Measurements from ENCODE around the gene LMBRD1.
"Not testable (repeated sequence)": the region's sequence is repeated elsewhere in the genome, so short reads cannot be mapped to it uniquely, and the experiment has no call there.

Gene LMBRD1

DNA sequence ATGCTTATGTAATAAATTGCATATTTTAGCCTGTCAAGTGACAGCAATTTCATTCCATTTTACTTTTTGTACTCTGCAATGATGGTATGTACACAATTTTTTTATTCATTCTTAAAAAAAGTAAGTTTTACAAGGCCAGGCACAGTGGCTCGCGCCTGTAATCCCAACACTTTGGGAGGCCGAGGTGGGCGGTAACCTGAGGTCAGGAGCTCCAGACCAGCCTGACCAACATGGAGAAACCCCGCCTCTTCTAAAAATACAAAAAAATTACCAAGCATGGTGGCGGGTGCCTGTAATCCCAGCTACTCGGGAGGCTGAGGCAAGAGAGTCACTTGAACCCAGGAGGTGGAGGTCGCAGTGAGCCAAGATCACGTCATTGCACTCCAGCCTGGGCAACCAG, 130.0 kb downstream of the LMBRD1 start:
- in situ Hi-C loops (cut with MboI; ENCODE audit: low pct_unique_long_range_greater_than_20kb, low sequenced_read_pairs); DNase-seq: not testable (repeated sequence)

DNA sequence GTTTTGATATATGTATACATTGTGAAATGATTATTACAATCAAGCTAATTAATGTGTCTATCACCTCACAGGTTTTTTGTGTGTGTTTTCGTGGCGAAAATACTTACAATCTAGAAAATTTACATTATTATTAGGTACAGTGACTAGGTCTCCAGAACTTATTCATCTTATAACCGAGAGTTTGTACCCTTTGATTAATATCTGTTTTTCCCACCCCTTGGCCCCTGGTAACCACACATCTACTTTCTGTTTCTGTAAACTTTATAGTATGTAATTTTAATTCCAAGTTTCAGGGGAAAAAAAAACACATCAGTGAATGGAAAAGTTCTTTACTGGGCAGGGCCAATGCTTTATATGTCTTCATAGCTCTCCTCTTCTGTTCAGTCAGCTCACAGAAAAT, 131.4 kb downstream of the LMBRD1 start:
- in situ Hi-C loops (cut with MboI; ENCODE audit: low pct_unique_long_range_greater_than_20kb, low sequenced_read_pairs) = no loop called here
- no peak for DNase-seq

DNA sequence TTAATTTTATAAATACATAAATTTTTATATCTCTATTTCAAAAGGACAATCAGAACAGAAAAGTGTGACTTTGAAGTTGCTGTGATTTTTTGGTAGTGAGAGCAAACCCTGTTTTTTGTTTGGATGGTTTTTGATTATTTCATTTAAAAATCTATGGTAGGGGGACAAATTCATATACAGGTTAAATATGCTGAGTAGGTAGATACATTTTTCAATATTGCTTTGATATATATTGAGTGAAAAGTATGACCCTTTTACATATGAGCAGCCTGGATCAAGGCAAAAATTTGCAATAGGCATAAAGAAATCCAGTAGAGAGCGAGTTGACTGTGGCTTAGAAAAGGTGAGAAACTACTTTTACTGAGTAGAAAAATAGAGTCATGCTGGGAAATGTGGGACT, 132.3 kb downstream of the LMBRD1 start:
- no peak for DNase-seq
- in situ Hi-C loops (cut with MboI; ENCODE audit: low pct_unique_long_range_greater_than_20kb, low sequenced_read_pairs) = no loop called here

DNA sequence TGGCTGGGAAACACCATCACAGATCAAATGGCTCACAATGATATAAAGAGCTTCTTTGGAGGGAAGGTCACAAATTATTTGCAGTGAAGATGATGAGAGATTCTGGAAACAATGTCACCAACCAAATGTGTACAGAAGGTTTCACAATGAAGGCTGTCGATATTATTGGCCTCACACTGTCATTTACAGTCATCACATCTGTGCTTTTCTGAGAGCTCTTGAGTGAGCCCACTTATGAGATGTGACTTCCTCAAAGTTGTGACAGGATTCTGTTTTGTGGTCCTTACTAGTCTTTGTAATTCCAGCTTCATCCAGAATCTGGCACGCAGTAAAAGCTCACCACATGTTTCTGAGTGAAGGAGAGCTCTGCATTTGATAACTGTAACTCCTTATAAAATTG, 133.6 kb downstream of the LMBRD1 start:
- no peak for DNase-seq
- in situ Hi-C loops (cut with MboI; ENCODE audit: low pct_unique_long_range_greater_than_20kb, low sequenced_read_pairs) = no loop called here

DNA sequence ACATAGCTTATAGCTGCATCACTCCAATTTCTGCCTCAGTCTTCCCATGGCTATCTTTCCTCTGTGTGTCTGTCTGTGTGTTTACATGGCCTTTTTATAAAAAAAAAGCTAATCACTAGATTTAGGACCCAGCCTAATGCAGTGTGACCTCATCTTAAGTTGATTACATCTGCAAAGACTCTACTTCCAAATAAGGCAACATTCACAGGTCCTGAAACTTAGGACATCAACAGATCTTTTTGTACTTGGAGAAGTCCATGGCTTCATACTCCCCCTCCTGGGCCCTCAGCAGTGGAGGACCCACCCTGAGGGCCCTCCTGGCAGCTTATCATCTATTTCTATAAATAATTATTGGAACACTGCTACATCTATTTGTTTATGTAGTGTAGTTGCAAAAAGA, 146.1 kb downstream of the LMBRD1 start:
- in situ Hi-C loops (cut with MboI; ENCODE audit: low pct_unique_long_range_greater_than_20kb, low sequenced_read_pairs) = no loop called here
- DNase-seq = no peak

DNA sequence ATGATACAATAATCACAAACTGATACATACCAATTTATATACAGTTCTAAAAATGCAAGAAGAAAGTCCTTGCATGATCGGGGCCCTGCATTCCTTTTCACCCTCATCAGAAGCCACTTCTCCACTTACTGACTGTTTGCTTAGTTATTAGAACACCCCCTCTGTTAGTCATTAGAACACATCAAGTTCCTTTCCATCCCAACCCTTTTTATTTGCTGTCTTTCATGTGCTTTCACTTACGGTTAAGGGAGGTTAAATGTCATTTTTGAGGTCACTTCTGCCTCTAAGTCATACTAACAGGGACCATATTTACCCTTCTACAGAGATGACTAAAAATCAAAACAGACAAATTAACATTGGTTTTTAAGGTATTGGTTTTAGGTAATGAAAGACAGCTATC, 149.1 kb downstream of the LMBRD1 start:
- in situ Hi-C loops (cut with MboI; ENCODE audit: low pct_unique_long_range_greater_than_20kb, low sequenced_read_pairs) = no loop called here
- no peak for DNase-seq

GRCh38 chr6:69643688-69644087, 153.1 kb downstream of the LMBRD1 start:
- in situ Hi-C loops (cut with MboI; ENCODE audit: low pct_unique_long_range_greater_than_20kb, low sequenced_read_pairs) = no loop called here
- DNase-seq = no peak

DNA sequence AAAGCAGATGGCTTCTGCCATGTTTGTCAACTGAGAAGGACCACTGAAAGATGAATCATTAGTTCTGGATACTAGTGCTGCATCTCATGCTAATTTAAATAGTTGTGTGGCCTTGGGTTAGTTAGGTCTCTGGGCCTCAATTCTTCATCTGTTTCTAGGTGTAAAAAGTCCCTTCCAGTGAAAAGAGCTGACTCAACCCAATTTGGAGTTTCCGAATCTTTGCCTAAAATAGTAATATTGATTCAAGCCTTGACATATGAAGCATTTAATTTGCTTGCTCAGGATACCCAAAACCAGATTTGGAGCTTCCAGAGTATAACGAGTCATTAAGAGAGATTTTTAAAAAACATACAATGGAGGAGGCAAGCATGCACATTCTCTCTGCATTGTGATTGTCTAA, 163.9 kb downstream of the LMBRD1 start:
- DNase-seq = no peak
- in situ Hi-C loops (cut with MboI; ENCODE audit: low pct_unique_long_range_greater_than_20kb, low sequenced_read_pairs) = no loop called here

DNA sequence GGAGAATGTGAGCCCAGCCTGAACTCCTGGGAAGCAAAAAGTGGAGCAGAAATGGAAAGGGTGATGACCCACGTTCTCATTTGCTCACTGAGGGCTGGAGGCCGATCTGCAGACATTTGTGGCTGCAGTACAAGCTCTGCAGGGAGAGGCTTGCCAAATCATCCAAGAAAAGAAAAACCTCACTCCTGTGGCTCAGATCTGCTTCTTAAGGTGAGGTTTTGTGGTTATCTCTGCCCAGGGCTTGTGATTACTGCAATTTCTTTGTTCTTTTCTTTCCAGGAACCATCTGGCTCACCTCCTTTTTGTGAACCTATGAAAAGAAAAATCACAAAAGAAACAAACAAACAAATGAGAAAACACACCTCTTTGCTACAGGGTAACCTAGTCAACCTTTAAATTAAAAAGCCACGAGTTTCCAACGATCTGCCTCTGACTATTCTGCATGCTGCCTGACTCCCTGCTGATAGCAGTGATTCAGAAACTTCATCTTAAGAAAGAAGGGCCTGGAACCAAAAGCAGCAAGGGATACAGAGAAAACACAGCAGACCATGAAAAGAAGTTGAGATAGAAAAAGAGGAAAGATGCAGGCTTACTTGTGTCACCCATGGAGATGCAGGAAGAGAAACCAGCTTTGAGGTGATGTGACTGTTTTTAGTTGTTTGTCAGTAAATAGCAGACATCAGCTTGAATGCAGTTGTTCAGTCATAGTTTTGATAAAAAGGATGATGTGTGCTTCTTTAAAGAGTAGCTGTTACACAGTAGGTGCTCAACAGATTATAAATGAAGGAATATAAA, 165.1 kb downstream of the LMBRD1 start:
- DNase-seq = no peak
- in situ Hi-C loops (cut with MboI; ENCODE audit: low pct_unique_long_range_greater_than_20kb, low sequenced_read_pairs) = no loop called here

DNA sequence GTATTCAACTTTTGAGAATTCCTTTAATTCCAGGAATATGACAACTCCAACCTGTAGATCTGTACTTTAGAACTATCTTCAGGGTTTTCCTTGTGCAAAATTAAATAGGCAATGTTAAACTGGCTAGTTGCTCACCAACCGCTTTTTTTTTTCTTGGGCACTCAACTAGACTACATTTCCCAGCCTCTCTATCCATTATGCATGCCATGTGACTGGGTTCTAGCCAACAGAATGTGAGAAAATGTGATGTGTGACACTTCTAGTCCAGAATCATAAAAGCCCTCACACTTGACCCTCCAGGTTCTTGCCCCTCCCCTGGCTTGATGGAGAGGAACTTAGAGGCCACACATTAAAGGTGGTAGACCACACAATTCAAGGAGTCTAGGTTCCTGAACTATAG, 166.0 kb downstream of the LMBRD1 start:
- no peak for DNase-seq
- in situ Hi-C loops (cut with MboI; ENCODE audit: low pct_unique_long_range_greater_than_20kb, low sequenced_read_pairs) = no loop called here

GRCh38 chr6:69627625-69628024, 169.2 kb downstream of the LMBRD1 start:
- in situ Hi-C loops (cut with MboI; ENCODE audit: low pct_unique_long_range_greater_than_20kb, low sequenced_read_pairs) = no loop called here

DNA sequence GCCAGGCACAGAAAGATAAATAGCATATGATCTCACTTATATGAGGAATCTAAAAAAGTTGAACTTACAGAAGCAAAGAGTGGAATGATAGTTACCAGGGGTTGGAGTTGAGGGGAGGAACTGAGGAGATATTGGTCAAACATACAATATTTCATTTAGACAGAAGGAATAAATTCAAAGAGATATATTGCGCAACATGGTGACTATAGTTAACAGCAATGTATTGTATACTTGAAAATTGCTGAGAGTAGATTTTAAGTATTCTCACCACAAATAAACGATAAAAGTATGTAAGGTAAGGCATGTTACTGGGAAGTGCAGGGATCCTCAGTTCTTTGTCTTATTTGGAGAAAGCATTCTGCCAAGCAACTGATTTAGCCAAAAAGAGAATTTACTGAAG, 171.9 kb downstream of the LMBRD1 start:
- DNase-seq = no peak
- in situ Hi-C loops (cut with MboI; ENCODE audit: low pct_unique_long_range_greater_than_20kb, low sequenced_read_pairs) = no loop called here

More at GRCh38 chr6:69627625-69628024, 169.2 kb downstream of the LMBRD1 start:
- no peak for DNase-seq
